ENCODE measurements around the gene PAN3. TPM values are rescaled to one million over a fixed set of nuclear protein-coding genes. Genes with fewer than 3 reads are reported as not detected.

The PAN3 gene, protein sequence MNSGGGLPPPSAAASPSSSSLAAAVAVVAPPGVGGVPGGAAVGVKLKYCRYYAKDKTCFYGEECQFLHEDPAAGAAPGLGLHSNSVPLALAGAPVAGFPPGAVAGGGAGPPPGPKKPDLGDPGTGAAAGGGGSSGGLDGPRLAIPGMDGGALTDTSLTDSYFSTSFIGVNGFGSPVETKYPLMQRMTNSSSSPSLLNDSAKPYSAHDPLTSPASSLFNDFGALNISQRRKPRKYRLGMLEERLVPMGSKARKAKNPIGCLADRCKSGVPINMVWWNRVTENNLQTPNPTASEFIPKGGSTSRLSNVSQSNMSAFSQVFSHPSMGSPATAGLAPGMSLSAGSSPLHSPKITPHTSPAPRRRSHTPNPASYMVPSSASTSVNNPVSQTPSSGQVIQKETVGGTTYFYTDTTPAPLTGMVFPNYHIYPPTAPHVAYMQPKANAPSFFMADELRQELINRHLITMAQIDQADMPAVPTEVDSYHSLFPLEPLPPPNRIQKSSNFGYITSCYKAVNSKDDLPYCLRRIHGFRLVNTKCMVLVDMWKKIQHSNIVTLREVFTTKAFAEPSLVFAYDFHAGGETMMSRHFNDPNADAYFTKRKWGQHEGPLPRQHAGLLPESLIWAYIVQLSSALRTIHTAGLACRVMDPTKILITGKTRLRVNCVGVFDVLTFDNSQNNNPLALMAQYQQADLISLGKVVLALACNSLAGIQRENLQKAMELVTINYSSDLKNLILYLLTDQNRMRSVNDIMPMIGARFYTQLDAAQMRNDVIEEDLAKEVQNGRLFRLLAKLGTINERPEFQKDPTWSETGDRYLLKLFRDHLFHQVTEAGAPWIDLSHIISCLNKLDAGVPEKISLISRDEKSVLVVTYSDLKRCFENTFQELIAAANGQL
- 55.9 and 59.0 TPM in 2 replicates for total RNA-seq
- long read RNA-seq, partial matches to known transcripts, result 4 of 13 reads
- long read RNA-seq, other reads (novel, unspliced or antisense), result 9 of 13 reads

- Mint-ChIP-seq H3K27me3 (no peaks in the 10 kb centered on the region), H3K4me1 (ENCODE audit: low read depth) (peaks cover 32% of the 10 kb centered on the region), H3K27ac (peak within 1 kb of the TSS; percentile 99), H3K4me3 (ENCODE audit: low read depth) (peak within 1 kb of the TSS; percentile 93), H3K9me3 (ENCODE audit: low read depth) (no peaks in the 10 kb centered on the region), H3K36me3 (ENCODE audit: insufficient read depth) (peaks cover 2% of the 10 kb centered on the region)
- DNase-seq (ENCODE audit: low spot score, unreplicated experiment), result peak; percentile 88
- TF ChIP-seq, protein P1, sequence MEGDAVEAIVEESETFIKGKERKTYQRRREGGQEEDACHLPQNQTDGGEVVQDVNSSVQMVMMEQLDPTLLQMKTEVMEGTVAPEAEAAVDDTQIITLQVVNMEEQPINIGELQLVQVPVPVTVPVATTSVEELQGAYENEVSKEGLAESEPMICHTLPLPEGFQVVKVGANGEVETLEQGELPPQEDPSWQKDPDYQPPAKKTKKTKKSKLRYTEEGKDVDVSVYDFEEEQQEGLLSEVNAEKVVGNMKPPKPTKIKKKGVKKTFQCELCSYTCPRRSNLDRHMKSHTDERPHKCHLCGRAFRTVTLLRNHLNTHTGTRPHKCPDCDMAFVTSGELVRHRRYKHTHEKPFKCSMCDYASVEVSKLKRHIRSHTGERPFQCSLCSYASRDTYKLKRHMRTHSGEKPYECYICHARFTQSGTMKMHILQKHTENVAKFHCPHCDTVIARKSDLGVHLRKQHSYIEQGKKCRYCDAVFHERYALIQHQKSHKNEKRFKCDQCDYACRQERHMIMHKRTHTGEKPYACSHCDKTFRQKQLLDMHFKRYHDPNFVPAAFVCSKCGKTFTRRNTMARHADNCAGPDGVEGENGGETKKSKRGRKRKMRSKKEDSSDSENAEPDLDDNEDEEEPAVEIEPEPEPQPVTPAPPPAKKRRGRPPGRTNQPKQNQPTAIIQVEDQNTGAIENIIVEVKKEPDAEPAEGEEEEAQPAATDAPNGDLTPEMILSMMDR (IDR thresholded peaks at IDR 0.05; ENCODE audit: unreplicated experiment), result peak; percentile 20
Measured at GRCh38 chr13:28138012-28138755, at the start of gene PAN3. TSS of gene PAN3 (plus strand) at chr13:28138545. CDS start at chr13:28138658, 113 bp downstream.

DNA sequence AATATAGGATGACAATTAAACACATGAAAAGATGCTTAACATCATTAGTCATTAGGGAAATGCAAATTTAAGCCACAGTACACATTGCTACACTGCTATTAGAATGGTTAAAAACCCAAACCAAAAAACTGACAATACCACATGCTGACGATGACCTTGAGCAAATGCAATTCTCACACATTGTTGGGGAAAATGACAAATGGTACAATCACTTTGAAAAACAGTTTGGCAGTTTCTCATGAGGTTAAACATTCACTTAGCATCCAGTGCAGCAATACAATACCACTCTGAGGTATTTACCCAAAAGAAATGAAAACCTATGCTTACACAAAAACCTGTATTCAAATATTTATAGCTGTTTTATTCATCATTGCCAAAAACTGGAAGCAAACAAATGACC, 49.3 kb upstream of the PAN3 start:
- Mint-ChIP-seq H3K4me3 (ENCODE audit: low read depth) (no peak overlapping the region), H3K9me3 (ENCODE audit: low read depth) (no peaks in the 10 kb centered on the region), H3K27me3 (peaks cover 14% of the 10 kb centered on the region), H3K27ac (no peak overlapping the region), H3K36me3 (ENCODE audit: insufficient read depth) (no peaks in the 10 kb centered on the region), H3K4me1 (ENCODE audit: low read depth) (no peaks in the 10 kb centered on the region)
- TF ChIP-seq, protein P1 (IDR thresholded peaks at IDR 0.05; ENCODE audit: unreplicated experiment), result no peak
- DNase-seq (ENCODE audit: low spot score, unreplicated experiment), result no peak

DNA sequence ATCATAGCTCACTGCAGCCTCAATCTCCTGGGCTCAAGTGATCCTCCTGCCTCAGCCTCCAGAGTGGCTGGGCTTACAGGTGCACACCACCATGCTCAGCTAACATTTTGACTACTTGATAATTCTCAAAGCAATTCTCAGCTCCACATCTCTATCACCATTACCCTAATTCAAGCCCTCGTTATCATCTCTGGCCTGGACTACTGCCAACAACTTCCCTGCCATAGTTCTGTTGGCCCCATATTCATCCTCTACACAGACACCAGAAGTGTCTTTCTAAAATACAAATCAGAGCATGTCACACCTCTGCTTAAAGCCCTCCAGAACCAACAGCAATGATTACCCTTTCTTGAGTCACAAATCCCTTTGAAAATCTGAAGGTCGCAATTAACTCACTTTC, 45.9 kb upstream of the PAN3 start:
- Mint-ChIP-seq H3K36me3 (ENCODE audit: insufficient read depth) (no peaks in the 10 kb centered on the region), H3K27ac (no peak overlapping the region), H3K4me1 (ENCODE audit: low read depth) (no peaks in the 10 kb centered on the region), H3K27me3 (peaks cover 31% of the 10 kb centered on the region), H3K9me3 (ENCODE audit: low read depth) (no peaks in the 10 kb centered on the region), H3K4me3 (ENCODE audit: low read depth) (no peak overlapping the region)
- DNase-seq (ENCODE audit: low spot score, unreplicated experiment), result no peak
- TF ChIP-seq, protein P1 (IDR thresholded peaks at IDR 0.05; ENCODE audit: unreplicated experiment), result no peak

DNA sequence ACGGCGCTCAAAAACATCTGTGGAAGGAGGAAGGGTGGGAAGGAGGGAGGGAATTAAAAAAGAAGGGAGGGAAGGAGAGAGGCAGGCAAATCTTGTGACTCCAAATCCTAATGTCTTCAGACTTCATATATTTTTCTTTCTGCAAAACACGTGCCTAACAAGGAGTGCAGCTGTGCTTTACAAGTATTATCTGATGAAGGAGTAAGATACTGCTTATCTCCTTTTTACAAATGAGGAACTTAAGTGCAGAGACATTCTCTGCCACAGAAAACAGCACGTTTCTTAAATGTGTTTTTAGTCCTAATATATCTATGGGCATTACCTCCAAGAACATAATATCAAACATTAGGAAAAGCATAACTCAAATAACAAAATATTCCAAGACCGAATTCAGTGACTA, 44.5 kb upstream of the PAN3 start:
- Mint-ChIP-seq H3K27ac (no peak overlapping the region), H3K27me3 (peaks cover 40% of the 10 kb centered on the region), H3K36me3 (ENCODE audit: insufficient read depth) (no peaks in the 10 kb centered on the region), H3K4me3 (ENCODE audit: low read depth) (no peak overlapping the region), H3K4me1 (ENCODE audit: low read depth) (no peaks in the 10 kb centered on the region), H3K9me3 (ENCODE audit: low read depth) (no peaks in the 10 kb centered on the region)
- TF ChIP-seq, protein P1 (IDR thresholded peaks at IDR 0.05; ENCODE audit: unreplicated experiment), result no peak
- DNase-seq (ENCODE audit: low spot score, unreplicated experiment), result no peak

Data from progenitor cell of endocrine pancreas (in vitro differentiated cells).